SJCRH30 (cell line): ENCODE data around the gene LIPH. TPM values are rescaled to one million over a fixed set of nuclear protein-coding genes. Genes with fewer than 3 reads are reported as not detected.
"Not testable (repeated sequence)": the region's sequence is repeated elsewhere in the genome, so short reads cannot be mapped to it uniquely, and the experiment has no call there.

Source experiments
- DNase-seq, 2 experiments: peaks; one replicate each; pipeline ENCODE4 v3.0.0-alpha.2; 2015 to 2020
- H3K27ac ChIP-seq: fragments of 250-450 bp; sonication (Bioruptor Pico); 2 replicates; pipeline ENCODE4 v1.5.1; 2020; ENCODE audit warnings: mild to moderate bottlenecking, moderate library complexity
- H3K27me3 ChIP-seq: fragments of 250-450 bp; sonication (Bioruptor Pico); 2 replicates; pipeline ENCODE4 v1.5.1; 2020; ENCODE audit warnings: mild to moderate bottlenecking, moderate library complexity
- H3K36me3 ChIP-seq: fragments of 250-450 bp; sonication (Bioruptor Pico); 2 replicates; pipeline ENCODE4 v1.5.1; 2020; ENCODE audit warnings: mild to moderate bottlenecking, moderate library complexity
- H3K4me1 ChIP-seq: fragments of 250-450 bp; sonication (Bioruptor Pico); 2 replicates; pipeline ENCODE4 v1.5.1; 2020; ENCODE audit warnings: mild to moderate bottlenecking, moderate library complexity
- H3K4me3 ChIP-seq: fragments of 250-450 bp; sonication (Bioruptor Pico); 2 replicates; pipeline ENCODE4 v1.5.1; 2020; ENCODE audit warnings: mild to moderate bottlenecking, moderate library complexity
- H3K9me3 ChIP-seq: fragments of 250-450 bp; sonication (Bioruptor Pico); replicated peaks from 2 replicates; pipeline ENCODE4 v1.5.1; 2020; ENCODE audit warnings: mild to moderate bottlenecking, moderate library complexity
- total RNA-seq: library from RNA; depleted of rRNA; stranded (reverse); fragments of >200 nt; shearing (Covaris generic); gene quantifications from 2 replicates; pipeline ENCODE4 v1.2.3, GENCODE V29; 2014

LIPH gene
- total RNA-seq, 1 experiment from 2014 or later = 0.04 TPM

DNA sequence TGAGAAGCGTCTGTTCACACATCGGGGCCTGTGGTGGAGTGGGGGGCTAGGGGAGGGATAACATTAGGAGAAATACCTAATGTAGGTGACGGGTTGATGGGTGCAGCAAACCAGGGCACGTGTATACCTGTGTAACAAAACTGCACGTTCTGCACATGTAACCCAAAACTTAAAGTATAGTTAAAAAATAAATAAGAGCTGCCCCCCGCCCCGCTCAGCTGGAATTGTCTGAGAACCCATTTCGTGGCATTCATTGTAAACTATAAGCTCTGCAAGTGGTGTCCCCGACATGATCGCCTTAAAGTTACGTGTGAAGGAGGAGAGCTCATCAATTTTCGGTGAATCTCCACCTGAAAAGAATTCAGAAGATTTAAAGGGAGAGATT is 7.3 kb upstream of the LIPH start:
- Histone ChIP-seq H3K4me3 (no peak overlapping the region), H3K4me1 (no peaks in the 10 kb centered on the region), H3K9me3 (no peaks in the 10 kb centered on the region), H3K36me3 (no peaks in the 10 kb centered on the region), H3K27ac (no peak overlapping the region), H3K27me3 (no peaks in the 10 kb centered on the region)
- no peak for DNase-seq

GRCh38 chr3:185558395-185558794 is 6.0 kb upstream of the LIPH start:
- Histone ChIP-seq H3K27ac (no peak overlapping the region), H3K4me3 (no peak overlapping the region), H3K27me3 (no peaks in the 10 kb centered on the region), H3K36me3 (no peaks in the 10 kb centered on the region), H3K4me1 (no peaks in the 10 kb centered on the region), H3K9me3 (no peaks in the 10 kb centered on the region)
- DNase-seq = no peak

GRCh38 chr3:185556640-185557039 is 4.3 kb upstream of the LIPH start:
- not testable (repeated sequence) for H3K4me3 ChIP-seq, H3K27me3 ChIP-seq, DNase-seq, H3K9me3 ChIP-seq, H3K36me3 ChIP-seq, H3K4me1 ChIP-seq, H3K27ac ChIP-seq

GRCh38 chr3:185555860-185556347 is 3.5 kb upstream of the LIPH start:
- no peaks in the 10 kb centered on the region for H3K36me3 ChIP-seq
- no peaks in the 10 kb centered on the region for H3K9me3 ChIP-seq
- no peaks in the 10 kb centered on the region for H3K27me3 ChIP-seq
- no peak for DNase-seq
- no peak overlapping the region for H3K27ac ChIP-seq
- H3K4me3 ChIP-seq = no peak overlapping the region
- H3K4me1 ChIP-seq = peaks cover 3% of the 10 kb centered on the region; the same call in 1 of the 2 replicates

DNA sequence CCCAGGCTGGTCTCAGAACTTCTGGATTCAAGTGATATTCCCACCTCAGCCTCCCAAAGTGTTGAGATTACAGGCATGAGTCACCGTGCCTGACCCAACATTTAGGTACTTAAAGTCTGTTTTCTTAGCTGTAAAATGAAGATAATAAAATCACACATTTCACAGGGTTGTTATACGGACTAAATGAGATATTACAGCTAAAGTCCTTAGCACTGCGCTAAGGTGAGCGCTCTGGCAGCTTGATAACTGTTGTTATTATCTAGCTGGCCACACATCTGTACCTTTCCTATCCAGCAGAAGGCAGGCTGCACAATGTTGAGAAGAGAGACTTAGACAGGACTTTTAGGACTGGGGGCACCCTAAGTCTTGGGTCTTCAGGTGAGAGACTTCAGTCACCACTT is 2.7 kb upstream of the LIPH start:
- DNase-seq = no peak
- Histone ChIP-seq H3K4me1 (peaks cover 3% of the 10 kb centered on the region; the same call in 1 of the 2 replicates), H3K4me3 (no peak overlapping the region), H3K9me3 (no peaks in the 10 kb centered on the region), H3K27me3 (no peaks in the 10 kb centered on the region), H3K27ac (no peak overlapping the region), H3K36me3 (no peaks in the 10 kb centered on the region)

GRCh38 chr3:185549651-185550111 is 2.7 kb downstream of the LIPH start:
- DNase-seq = no peak
- H3K4me1 ChIP-seq = peaks cover 3% of the 10 kb centered on the region; the same call in 1 of the 2 replicates
- no peaks in the 10 kb centered on the region for H3K27me3 ChIP-seq
- H3K27ac ChIP-seq = no peak overlapping the region
- no peak overlapping the region for H3K4me3 ChIP-seq
- H3K36me3 ChIP-seq = no peaks in the 10 kb centered on the region
- H3K9me3 ChIP-seq = no peaks in the 10 kb centered on the region

DNA sequence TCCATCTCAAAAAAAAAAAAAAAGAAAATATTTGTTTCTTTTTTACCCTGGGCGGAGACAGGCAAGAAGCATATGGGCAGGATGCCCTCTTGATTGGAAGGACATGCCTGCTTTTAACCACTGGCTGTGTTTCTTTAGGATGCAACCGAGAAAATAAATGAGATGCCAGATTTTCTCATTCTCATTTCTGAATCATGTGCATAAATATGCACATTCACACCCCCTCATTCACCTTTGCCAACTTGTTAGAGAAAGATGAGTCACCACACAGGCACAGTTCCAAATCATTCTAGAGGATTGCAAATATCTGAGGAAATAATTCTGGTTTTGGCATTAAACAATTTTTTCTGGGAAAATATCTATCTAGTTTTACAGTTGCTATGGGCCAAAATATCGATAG is 3.3 kb downstream of the LIPH start:
- DNase-seq = no peak
- Histone ChIP-seq H3K4me3 (no peak overlapping the region), H3K9me3 (no peaks in the 10 kb centered on the region), H3K27ac (no peak overlapping the region), H3K27me3 (no peaks in the 10 kb centered on the region), H3K4me1 (peaks cover 3% of the 10 kb centered on the region; the same call in 1 of the 2 replicates), H3K36me3 (no peaks in the 10 kb centered on the region)

DNA sequence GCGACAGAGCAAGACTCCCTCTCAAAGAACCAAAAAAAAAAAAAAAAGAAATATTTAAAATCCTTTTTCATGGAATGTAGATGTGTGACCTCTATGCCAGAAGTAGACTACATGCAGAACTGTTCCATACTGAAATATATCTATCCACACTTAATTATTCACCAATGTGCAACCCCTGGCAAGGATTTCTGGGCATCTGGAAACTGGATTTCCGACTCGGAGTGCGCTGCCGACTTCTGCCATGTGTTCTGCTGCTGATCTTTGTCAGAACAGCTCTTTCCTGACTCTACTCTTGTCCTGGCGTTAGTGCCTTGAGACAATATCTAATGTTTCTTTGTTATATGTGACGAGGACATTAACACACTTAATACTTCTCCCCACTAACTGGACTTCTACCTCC is 11.7 kb downstream of the LIPH start:
- DNase-seq = no peak
- Histone ChIP-seq H3K27me3 (no peaks in the 10 kb centered on the region), H3K36me3 (no peaks in the 10 kb centered on the region), H3K9me3 (no peaks in the 10 kb centered on the region), H3K4me3 (no peak overlapping the region), H3K4me1 (no peaks in the 10 kb centered on the region), H3K27ac (no peak overlapping the region)

DNA sequence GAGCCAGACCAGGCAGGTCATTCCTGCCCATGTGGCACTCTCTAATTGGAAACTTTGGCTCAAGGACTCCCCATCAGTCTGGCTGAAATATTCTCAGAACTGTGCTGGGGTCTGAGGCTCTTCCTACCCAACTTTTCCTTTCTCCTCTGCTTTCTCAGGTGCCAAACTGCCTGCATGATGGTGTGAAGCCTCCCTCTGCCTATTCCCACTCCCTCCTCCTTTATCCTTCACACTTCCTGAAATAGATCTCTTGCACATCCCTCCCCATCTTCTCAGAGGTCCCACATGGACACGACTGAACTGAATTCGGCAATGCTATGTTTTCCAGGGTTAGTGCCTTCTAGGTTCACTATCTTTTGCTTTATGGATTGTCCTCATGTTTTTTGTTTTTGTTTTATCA is 12.5 kb downstream of the LIPH start:
- H3K4me1 ChIP-seq = no peaks in the 10 kb centered on the region
- no peak overlapping the region for H3K27ac ChIP-seq
- no peaks in the 10 kb centered on the region for H3K9me3 ChIP-seq
- no peak for DNase-seq
- H3K36me3 ChIP-seq = no peaks in the 10 kb centered on the region
- no peaks in the 10 kb centered on the region for H3K27me3 ChIP-seq
- H3K4me3 ChIP-seq = no peak overlapping the region

DNA sequence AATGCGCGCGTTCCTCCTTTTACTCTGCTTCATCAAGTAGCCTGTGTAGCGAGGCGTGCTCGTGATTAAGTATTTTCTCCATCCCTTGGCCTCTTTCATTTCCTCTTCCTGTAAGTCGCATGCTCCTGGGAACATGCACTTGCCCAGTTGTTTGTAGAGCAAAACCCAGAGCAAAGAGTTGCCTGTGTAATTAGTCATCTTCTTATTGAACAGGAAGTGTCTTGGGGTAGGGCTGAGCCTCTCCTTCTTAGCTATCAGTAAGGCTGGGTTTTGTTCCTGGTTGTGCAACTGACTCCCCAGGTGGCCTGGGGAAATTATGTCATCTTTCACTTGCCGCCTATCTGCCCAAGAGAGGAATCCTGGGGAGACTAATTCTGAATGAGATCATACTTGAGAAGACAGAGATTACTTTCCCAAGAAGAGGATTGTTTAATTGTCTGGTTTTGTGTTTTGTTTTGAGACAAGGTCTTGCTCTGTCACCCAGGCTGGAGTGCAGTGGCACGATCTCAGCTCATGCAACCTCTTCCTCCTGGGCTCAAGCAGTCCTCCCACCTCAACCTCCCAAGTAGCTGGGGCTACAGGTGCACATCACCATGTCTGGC is 14.9 kb downstream of the LIPH start:
- Histone ChIP-seq H3K4me3 (no peak overlapping the region), H3K9me3 (no peaks in the 10 kb centered on the region), H3K27me3 (no peaks in the 10 kb centered on the region), H3K4me1 (no peaks in the 10 kb centered on the region), H3K36me3 (no peaks in the 10 kb centered on the region), H3K27ac (no peak overlapping the region)
- DNase-seq = peak in 1 of 2 experiments; percentile 27

GRCh38 chr3:185534511-185534910 is 17.9 kb downstream of the LIPH start:
- no peaks in the 10 kb centered on the region for H3K27me3 ChIP-seq

GRCh38 chr3:185532901-185533300 is 19.5 kb downstream of the LIPH start:
- H3K27ac ChIP-seq = no peak overlapping the region
- peak in 1 of 2 experiments; percentile 36 for DNase-seq
- H3K4me1 ChIP-seq = no peaks in the 10 kb centered on the region
- H3K9me3 ChIP-seq = no peaks in the 10 kb centered on the region
- no peaks in the 10 kb centered on the region for H3K36me3 ChIP-seq
- no peaks in the 10 kb centered on the region for H3K27me3 ChIP-seq
- no peak overlapping the region for H3K4me3 ChIP-seq

More at GRCh38 chr3:185534511-185534910, 17.9 kb downstream of the LIPH start:
- Histone ChIP-seq H3K4me1 (no peaks in the 10 kb centered on the region), H3K9me3 (no peaks in the 10 kb centered on the region), H3K27ac (no peak overlapping the region), H3K36me3 (no peaks in the 10 kb centered on the region), H3K4me3 (no peak overlapping the region)
- DNase-seq = no peak

GRCh38 chr3:185530856-185531255 is 21.5 kb downstream of the LIPH start:
- Histone ChIP-seq H3K36me3 (no peaks in the 10 kb centered on the region), H3K9me3 (no peaks in the 10 kb centered on the region), H3K4me3 (no peak overlapping the region), H3K27me3 (no peaks in the 10 kb centered on the region), H3K27ac (no peak overlapping the region), H3K4me1 (no peaks in the 10 kb centered on the region)
- no peak for DNase-seq

DNA sequence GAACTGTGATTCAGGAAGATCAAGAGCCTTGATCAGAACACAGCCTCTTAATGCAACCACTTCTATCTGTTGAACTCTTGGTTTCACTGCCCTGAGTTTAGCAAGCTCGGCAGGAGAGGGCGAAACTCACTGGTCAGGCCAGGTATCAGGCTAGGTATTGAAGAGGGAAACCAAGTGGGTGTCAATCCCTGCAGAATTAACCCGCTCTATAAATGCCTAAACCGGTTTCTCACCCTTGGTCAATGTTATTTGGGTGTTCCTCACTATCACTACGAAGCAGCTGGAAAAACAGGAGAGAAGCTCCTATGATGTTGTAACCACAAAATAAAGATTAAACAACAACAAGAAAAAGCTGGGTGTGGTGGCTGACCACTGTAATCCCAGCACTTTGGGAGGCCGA is 23.9 kb downstream of the LIPH start:
- Histone ChIP-seq H3K27ac (no peak overlapping the region), H3K4me3 (no peak overlapping the region), H3K4me1 (no peaks in the 10 kb centered on the region), H3K27me3 (no peaks in the 10 kb centered on the region), H3K9me3 (no peaks in the 10 kb centered on the region), H3K36me3 (no peaks in the 10 kb centered on the region)
- DNase-seq = no peak

DNA sequence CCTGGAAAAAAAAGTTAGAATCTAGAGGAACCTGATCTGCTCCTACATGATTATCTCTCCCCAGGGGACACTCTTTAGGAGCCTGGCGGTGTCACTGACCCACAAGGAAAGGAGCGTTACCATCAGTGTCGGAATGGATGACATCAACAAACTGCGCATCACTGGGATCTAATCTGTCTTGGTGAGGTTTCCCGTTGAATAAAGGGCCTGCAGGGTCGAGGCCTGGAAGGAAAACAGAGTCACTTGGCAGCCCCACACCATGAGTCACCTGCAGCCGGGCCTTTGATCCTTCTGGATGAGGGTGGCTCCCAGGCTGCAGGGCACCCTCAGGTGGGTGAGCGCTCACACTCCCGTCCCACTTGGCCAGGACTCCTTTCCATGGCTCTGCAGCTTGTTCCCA is 25.0 kb downstream of the LIPH start:
- no peaks in the 10 kb centered on the region for H3K36me3 ChIP-seq
- H3K9me3 ChIP-seq = no peaks in the 10 kb centered on the region
- H3K4me3 ChIP-seq = no peak overlapping the region
- no peaks in the 10 kb centered on the region for H3K4me1 ChIP-seq
- H3K27me3 ChIP-seq = no peaks in the 10 kb centered on the region
- DNase-seq = no peak
- no peak overlapping the region for H3K27ac ChIP-seq

DNA sequence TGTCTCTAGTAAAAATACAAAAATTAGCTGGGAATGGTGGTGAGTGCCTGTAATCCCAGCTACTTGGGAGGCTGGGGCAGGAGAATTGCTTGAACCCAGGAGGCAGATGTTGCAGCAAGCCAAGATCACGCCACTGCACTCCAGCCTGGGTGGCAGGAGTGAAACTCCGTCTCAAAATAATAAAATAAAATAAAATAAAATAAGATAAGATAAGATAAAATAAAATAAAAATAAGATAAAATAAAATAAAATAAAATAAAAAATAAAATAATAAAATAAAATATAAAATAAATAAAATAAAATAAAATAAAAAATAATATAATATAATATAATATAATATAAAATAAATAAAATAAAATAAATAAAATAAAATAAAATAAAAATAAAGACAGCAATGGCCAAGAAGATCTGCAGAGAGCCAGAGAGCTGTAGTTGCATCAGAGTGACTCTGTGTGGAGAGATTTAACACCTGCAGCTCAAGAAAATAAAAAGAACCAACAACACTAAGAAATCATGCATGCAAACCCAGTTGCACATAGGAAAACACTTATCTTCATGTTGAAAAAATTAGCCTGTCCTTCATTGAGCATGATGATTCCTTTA is 25.9 kb downstream of the LIPH start:
- Histone ChIP-seq H3K27me3 (no peaks in the 10 kb centered on the region), H3K27ac (no peak overlapping the region), H3K4me1 (no peaks in the 10 kb centered on the region), H3K4me3 (no peak overlapping the region), H3K36me3 (no peaks in the 10 kb centered on the region), H3K9me3 (no peaks in the 10 kb centered on the region)
- no peak for DNase-seq
